Measurements from ENCODE around the gene STRADA. TPM values are rescaled to one million over a fixed set of nuclear protein-coding genes. Genes with fewer than 3 reads are reported as not detected.
A peak's percentile ranks its signal among the peaks of the same experiment; 100 is the strongest.

STRADA gene
- total and polyA plus RNA-seq, 10 of the 15 experiments (the other 5 are each of a cell fraction or from before 2014, with no cell fraction given), result 13.3 to 54.1 (median 44.0) TPM

- no peak for TF ChIP-seq ZNF622 (IDR thresholded peaks at IDR 0.05)
- TF ChIP-seq, protein P1, sequence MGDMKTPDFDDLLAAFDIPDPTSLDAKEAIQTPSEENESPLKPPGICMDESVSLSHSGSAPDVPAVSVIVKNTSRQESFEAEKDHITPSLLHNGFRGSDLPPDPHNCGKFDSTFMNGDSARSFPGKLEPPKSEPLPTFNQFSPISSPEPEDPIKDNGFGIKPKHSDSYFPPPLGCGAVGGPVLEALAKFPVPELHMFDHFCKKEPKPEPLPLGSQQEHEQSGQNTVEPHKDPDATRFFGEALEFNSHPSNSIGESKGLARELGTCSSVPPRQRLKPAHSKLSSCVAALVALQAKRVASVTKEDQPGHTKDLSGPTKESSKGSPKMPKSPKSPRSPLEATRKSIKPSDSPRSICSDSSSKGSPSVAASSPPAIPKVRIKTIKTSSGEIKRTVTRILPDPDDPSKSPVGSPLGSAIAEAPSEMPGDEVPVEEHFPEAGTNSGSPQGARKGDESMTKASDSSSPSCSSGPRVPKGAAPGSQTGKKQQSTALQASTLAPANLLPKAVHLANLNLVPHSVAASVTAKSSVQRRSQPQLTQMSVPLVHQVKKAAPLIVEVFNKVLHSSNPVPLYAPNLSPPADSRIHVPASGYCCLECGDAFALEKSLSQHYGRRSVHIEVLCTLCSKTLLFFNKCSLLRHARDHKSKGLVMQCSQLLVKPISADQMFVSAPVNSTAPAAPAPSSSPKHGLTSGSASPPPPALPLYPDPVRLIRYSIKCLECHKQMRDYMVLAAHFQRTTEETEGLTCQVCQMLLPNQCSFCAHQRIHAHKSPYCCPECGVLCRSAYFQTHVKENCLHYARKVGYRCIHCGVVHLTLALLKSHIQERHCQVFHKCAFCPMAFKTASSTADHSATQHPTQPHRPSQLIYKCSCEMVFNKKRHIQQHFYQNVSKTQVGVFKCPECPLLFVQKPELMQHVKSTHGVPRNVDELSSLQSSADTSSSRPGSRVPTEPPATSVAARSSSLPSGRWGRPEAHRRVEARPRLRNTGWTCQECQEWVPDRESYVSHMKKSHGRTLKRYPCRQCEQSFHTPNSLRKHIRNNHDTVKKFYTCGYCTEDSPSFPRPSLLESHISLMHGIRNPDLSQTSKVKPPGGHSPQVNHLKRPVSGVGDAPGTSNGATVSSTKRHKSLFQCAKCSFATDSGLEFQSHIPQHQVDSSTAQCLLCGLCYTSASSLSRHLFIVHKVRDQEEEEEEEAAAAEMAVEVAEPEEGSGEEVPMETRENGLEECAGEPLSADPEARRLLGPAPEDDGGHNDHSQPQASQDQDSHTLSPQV (IDR thresholded peaks at IDR 0.05), result no peak
- TF ChIP-seq SIN3A (IDR thresholded peaks at IDR 0.05; ENCODE audit: low read depth, low read length), result peak; percentile 90
- TF ChIP-seq, protein P2, sequence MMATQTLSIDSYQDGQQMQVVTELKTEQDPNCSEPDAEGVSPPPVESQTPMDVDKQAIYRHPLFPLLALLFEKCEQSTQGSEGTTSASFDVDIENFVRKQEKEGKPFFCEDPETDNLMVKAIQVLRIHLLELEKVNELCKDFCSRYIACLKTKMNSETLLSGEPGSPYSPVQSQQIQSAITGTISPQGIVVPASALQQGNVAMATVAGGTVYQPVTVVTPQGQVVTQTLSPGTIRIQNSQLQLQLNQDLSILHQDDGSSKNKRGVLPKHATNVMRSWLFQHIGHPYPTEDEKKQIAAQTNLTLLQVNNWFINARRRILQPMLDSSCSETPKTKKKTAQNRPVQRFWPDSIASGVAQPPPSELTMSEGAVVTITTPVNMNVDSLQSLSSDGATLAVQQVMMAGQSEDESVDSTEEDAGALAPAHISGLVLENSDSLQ (IDR thresholded peaks at IDR 0.05), result peak; percentile 70; the same call in 1 of the 2 replicates
- no peak for TF ChIP-seq ZNF217 (IDR thresholded peaks at IDR 0.05)
- TF ChIP-seq BACH1 (IDR thresholded peaks at IDR 0.05; ENCODE audit: borderline replicate concordance), result peak; percentile 63; the same call in 1 of the 2 replicates
- TF ChIP-seq EP300 (IDR thresholded peaks at IDR 0.05; ENCODE audit: borderline replicate concordance in 1 of 2, control insufficient read depth in 1 of 2, low read depth in 2 of 2, low read length in 2 of 2), result peak in 1 of 2 experiments; percentile 52; a peak in 1 of 4 replicates
- TF ChIP-seq RCOR1 (conservative IDR thresholded peaks at IDR 0.05; ENCODE audit: low read depth, low read length), result peak; percentile 83; the same call in 1 of the 2 replicates
- TF ChIP-seq, protein P3, sequence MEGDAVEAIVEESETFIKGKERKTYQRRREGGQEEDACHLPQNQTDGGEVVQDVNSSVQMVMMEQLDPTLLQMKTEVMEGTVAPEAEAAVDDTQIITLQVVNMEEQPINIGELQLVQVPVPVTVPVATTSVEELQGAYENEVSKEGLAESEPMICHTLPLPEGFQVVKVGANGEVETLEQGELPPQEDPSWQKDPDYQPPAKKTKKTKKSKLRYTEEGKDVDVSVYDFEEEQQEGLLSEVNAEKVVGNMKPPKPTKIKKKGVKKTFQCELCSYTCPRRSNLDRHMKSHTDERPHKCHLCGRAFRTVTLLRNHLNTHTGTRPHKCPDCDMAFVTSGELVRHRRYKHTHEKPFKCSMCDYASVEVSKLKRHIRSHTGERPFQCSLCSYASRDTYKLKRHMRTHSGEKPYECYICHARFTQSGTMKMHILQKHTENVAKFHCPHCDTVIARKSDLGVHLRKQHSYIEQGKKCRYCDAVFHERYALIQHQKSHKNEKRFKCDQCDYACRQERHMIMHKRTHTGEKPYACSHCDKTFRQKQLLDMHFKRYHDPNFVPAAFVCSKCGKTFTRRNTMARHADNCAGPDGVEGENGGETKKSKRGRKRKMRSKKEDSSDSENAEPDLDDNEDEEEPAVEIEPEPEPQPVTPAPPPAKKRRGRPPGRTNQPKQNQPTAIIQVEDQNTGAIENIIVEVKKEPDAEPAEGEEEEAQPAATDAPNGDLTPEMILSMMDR (IDR thresholded peaks at IDR 0.05 in 2 of 3, conservative IDR thresholded peaks at IDR 0.05 in 1 of 3; ENCODE audit: control insufficient read depth in 2 of 3, extremely low read depth in 1 of 3, insufficient read depth in 1 of 3, low read depth in 3 of 3, low read length in 3 of 3), result no peak
- peak; percentile 96 for TF ChIP-seq ZBTB40 (IDR thresholded peaks at IDR 0.05; ENCODE audit: borderline replicate concordance)
- TF ChIP-seq CREB1 (IDR thresholded peaks at IDR 0.05; ENCODE audit: low read depth), result peak; percentile 99
- TF ChIP-seq ZNF207 (IDR thresholded peaks at IDR 0.05; ENCODE audit: borderline replicate concordance), result peak; percentile 80; the same call in 1 of the 2 replicates
- TF ChIP-seq POLR2AphosphoS2 (IDR thresholded peaks at IDR 0.05; ENCODE audit: low read depth, low read length), result peak; percentile 80
- TF ChIP-seq PAX5 (IDR thresholded peaks at IDR 0.05; ENCODE audit: borderline replicate concordance, low read depth, low read length), result peak; percentile 52; the same call in 1 of the 2 replicates
These were observed 31.9 kb upstream of the STRADA start, which contains the start of gene CCDC47 (continued) for GRCh38 chr17:63773272-63774140.
